SK-N-MC (cell line): ENCODE data around the gene CTNNA3.

ENCODE experiments used
- FOXP2 ChIP-seq: optimal IDR thresholded peaks from 2 replicates; pipeline ENCODE3; 2011; ENCODE audit warnings: mild to moderate bottlenecking, moderate library complexity; ENCODE audit not compliant: insufficient read depth; ENCODE audit errors: extremely low read length, control extremely low read depth
- POLR2AphosphoS5 ChIP-seq: IDR thresholded peaks from 2 replicates; pipeline ENCODE4 v1.6.1; 2012; ENCODE audit warnings: mild to moderate bottlenecking, low read depth, low read length, borderline replicate concordance

DNA sequence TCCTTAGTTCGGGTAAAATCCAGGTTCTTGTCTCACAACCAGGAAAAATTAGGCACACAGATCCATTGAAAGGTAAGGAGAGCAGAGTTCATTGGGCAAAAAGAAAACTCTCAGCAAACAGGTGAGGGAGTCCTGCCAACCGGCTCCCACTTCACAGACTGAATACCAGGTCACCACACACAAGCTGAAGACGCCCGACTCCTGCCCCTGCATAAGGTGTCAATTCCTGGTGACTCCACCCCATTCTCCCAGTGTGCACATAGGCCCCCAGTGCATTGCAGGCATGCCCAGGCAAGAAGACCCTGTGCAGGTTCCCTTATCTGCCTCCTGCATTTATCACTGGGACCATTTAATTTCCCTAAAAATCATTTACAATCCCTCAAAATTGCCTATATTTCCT is 415.6 kb downstream of the CTNNA3 start:
- TF ChIP-seq POLR2AphosphoS5 (no peak), FOXP2 (no peak)
